Common myeloid progenitor, CD34-positive (primary cell): ENCODE data around the gene ZNF516. TPM values are rescaled to one million over a fixed set of nuclear protein-coding genes. Genes with fewer than 3 reads are reported as not detected.
"Not testable (repeated sequence)": the region's sequence is repeated elsewhere in the genome, so short reads cannot be mapped to it uniquely, and the experiment has no call there.

ENCODE experiments used
- CTCF ChIA-PET: fragments of 350-600 bp; sonication (Branson Sonifier 250); formaldehyde crosslinking; loops from one replicate; lab custom pipeline; 2021; ENCODE audit warnings: antibody characterized with exemption; lab: Charles Lee
- POLR2A ChIA-PET: fragments of 350-600 bp; sonication (Branson Sonifier 250); formaldehyde crosslinking; loops from one replicate; lab custom pipeline; 2021; ENCODE audit warnings: antibody characterized with exemption; lab: Charles Lee
- DNase-seq, 3 donors: peaks; one replicate each; pipeline versions ENCODE4 v3.0.0 to v3.0.0-alpha.2; 2013
- H3K27ac ChIP-seq, 2 experiments: 1 replicate in 1 of 2; 2 replicates in 1 of 2; pipeline ENCODE4 v1.7.0; 2013; ENCODE audit warnings: inconsistent platforms in 2 of 2, low read length in 2 of 2, mild to moderate bottlenecking in 2 of 2, low read depth in 1 of 2, moderate library complexity in 1 of 2; ENCODE audit not compliant: severe bottlenecking in 2 of 2, insufficient read depth in 1 of 2, poor library complexity in 1 of 2
- H3K27me3 ChIP-seq, 5 experiments: replicated peaks in 2 of 5; 1 replicate in 3 of 5; 2 replicates in 2 of 5; pipeline versions ENCODE4 v1.6.1 to v1.7.0; 2013; ENCODE audit warnings: low read length in 4 of 5, mild to moderate bottlenecking in 2 of 5, moderate library complexity in 2 of 5, inconsistent platforms in 1 of 5; ENCODE audit not compliant: insufficient read depth in 5 of 5, control insufficient read depth in 4 of 5
- H3K36me3 ChIP-seq, 4 experiments: 1 replicate in 2 of 4; 2 replicates in 2 of 4; pipeline versions ENCODE4 v1.6.1 to v1.7.0; 2013; ENCODE audit warnings: low read length in 3 of 4, control low read depth in 1 of 4, mild to moderate bottlenecking in 1 of 4; ENCODE audit not compliant: control insufficient read depth in 4 of 4, insufficient read depth in 4 of 4
- H3K4me1 ChIP-seq, 4 experiments: 1 replicate in 3 of 4; 2 replicates in 1 of 4; pipeline versions ENCODE4 v1.6.1 to v1.7.1; 2013; ENCODE audit warnings: low read length in 3 of 4, mild to moderate bottlenecking in 3 of 4, control low read depth in 1 of 4, inconsistent platforms in 1 of 4, moderate library complexity in 1 of 4; ENCODE audit not compliant: control insufficient read depth in 4 of 4, insufficient read depth in 4 of 4; ENCODE audit errors: control extremely low read depth in 1 of 4
- H3K4me3 ChIP-seq, 7 experiments: 1 replicate in 4 of 7; 2 replicates in 3 of 7; pipeline versions ENCODE4 v1.5.1 to v1.7.0; 2013; ENCODE audit warnings: mild to moderate bottlenecking in 7 of 7, low read length in 6 of 7, moderate library complexity in 6 of 7, inconsistent platforms in 2 of 7, low read depth in 2 of 7, control low read depth in 1 of 7; ENCODE audit not compliant: insufficient read depth in 4 of 7, control insufficient read depth in 1 of 7; ENCODE audit errors: extremely low read depth in 1 of 7
- H3K9me3 ChIP-seq, 5 experiments: 1 replicate in 4 of 5; 2 replicates in 1 of 5; pipeline versions ENCODE4 v1.6.1 to v1.7.1; 2013; ENCODE audit warnings: low read length in 4 of 5, mild to moderate bottlenecking in 2 of 5, inconsistent platforms in 1 of 5, low read depth in 1 of 5, moderate library complexity in 1 of 5; ENCODE audit not compliant: control insufficient read depth in 4 of 5, insufficient read depth in 2 of 5; ENCODE audit errors: control extremely low read depth in 1 of 5
- WGBS: methylation state at CpG from one replicate; pipeline ENCODE4 v1.1.5; 2013; ENCODE audit not compliant: insufficient coverage; 5-methylcytosine and 5-hydroxymethylcytosine counted together
- polyA plus RNA-seq: library from polyadenylated mRNA; unstranded; fragments of 120-200 nt; gene quantifications from one replicate; pipeline ENCODE4 v1.2.1, GENCODE V29; 2013

ZNF516 gene
- 12.3 TPM for polyA plus RNA-seq

GRCh38 chr18:76495006-76495370 is at the start of gene ZNF516:
ZNF516 (minus strand) TSS chr18:76495242; CDS start chr18:76443054, 52,188 bp downstream.
- WGBS = 0% methylated on average over 31 of the region's 64 CpGs
- ChIA-PET POLR2A (interaction anchor here (0.8 kb wide), 1 partner anchor 62 kb away, joined by 4 read pairs; no protein-coding TSS in a partner anchor), CTCF (no interaction called here)
- Histone ChIP-seq H3K9me3 (no peaks in the 10 kb centered on the region), H3K27me3 (no peaks in the 10 kb centered on the region), H3K4me1 (peaks cover 6 to 42% (median 30%) of the 10 kb centered on the region in 4 experiments), H3K27ac (peak within 1 kb of the TSS in 1 of 2 experiments; percentile 34), H3K4me3 (peak within 1 kb of the TSS; percentile 52 to 97 (median 91)), H3K36me3 (no peaks in the 10 kb centered on the region)
- peak in 2 of 3 donors; percentile 60 to 66 for DNase-seq

GRCh38 chr18:76538846-76539245 is 43.8 kb upstream of the ZNF516 start:
- no peak overlapping the region for H3K4me3 ChIP-seq
- no peak overlapping the region for H3K27ac ChIP-seq
- H3K4me1 ChIP-seq = no peaks in the 10 kb centered on the region
- no peak for DNase-seq
- no peaks in the 10 kb centered on the region for H3K27me3 ChIP-seq
- no peaks in the 10 kb centered on the region for H3K36me3 ChIP-seq
- POLR2A ChIA-PET = no interaction called here
- no peaks in the 10 kb centered on the region for H3K9me3 ChIP-seq
- CTCF ChIA-PET = interaction anchor here (1.0 to 1.6 kb wide), 2 partner anchors 10 to 20 kb away, joined by 3 to 4 read pairs; no protein-coding TSS in a partner anchor
- WGBS = 97% methylated on average over 10 of the region's 11 CpGs

GRCh38 chr18:76537621-76538020 is 42.6 kb upstream of the ZNF516 start:
- no peaks in the 10 kb centered on the region for H3K36me3 ChIP-seq
- no peaks in the 10 kb centered on the region for H3K4me1 ChIP-seq
- ChIA-PET CTCF (interaction anchor here (1.6 kb wide), 1 partner anchor 9 kb away, joined by 4 read pairs; no protein-coding TSS in a partner anchor), POLR2A (no interaction called here)
- no peaks in the 10 kb centered on the region for H3K9me3 ChIP-seq
- DNase-seq = no peak
- H3K27me3 ChIP-seq = no peaks in the 10 kb centered on the region
- H3K27ac ChIP-seq = no peak overlapping the region
- 96% methylated on average over 4 of the region's 8 CpGs for WGBS
- H3K4me3 ChIP-seq = no peak overlapping the region

GRCh38 chr18:76536593-76536992 is 41.6 kb upstream of the ZNF516 start:
- H3K4me1 ChIP-seq, H3K36me3 ChIP-seq, H3K27me3 ChIP-seq, CTCF ChIA-PET, DNase-seq, H3K4me3 ChIP-seq, H3K9me3 ChIP-seq, H3K27ac ChIP-seq, POLR2A ChIA-PET: not testable (repeated sequence)
- WGBS = no CpG with 5 or more reads among the region's 5 CpGs

GRCh38 chr18:76532875-76533274 is 37.8 kb upstream of the ZNF516 start:
- Histone ChIP-seq H3K4me3 (no peak overlapping the region), H3K9me3 (no peaks in the 10 kb centered on the region), H3K4me1 (peaks cover 3 to 14% (median 12%) of the 10 kb centered on the region in 4 experiments), H3K36me3 (no peaks in the 10 kb centered on the region), H3K27ac (no peak overlapping the region), H3K27me3 (peaks cover 0 to under 1% (median 0%) of the 10 kb centered on the region in 5 experiments)
- 93% methylated on average over 5 of the region's 8 CpGs for WGBS
- ChIA-PET CTCF (interaction anchor here (1.4 kb wide), 1 partner anchor 11 kb away, joined by 3 read pairs; no protein-coding TSS in a partner anchor), POLR2A (no interaction called here)
- DNase-seq = no peak

- no peak overlapping the region for H3K4me3 ChIP-seq
- peaks cover 3 to 14% (median 12%) of the 10 kb centered on the region in 4 experiments for H3K4me1 ChIP-seq
- no peaks in the 10 kb centered on the region for H3K36me3 ChIP-seq
- no peak for DNase-seq
- CTCF ChIA-PET = no interaction called here
- 87% methylated on average over 3 of the region's 9 CpGs for WGBS
- no peaks in the 10 kb centered on the region for H3K9me3 ChIP-seq
- no peak overlapping the region for H3K27ac ChIP-seq
- POLR2A ChIA-PET = no interaction called here
- H3K27me3 ChIP-seq = peaks cover 0 to 12% (median 2%) of the 10 kb centered on the region in 5 experiments
Observed at GRCh38 chr18:76530846-76531245, 35.8 kb upstream of the ZNF516 start.

GRCh38 chr18:76530391-76530790 is 35.3 kb upstream of the ZNF516 start:
- no peaks in the 10 kb centered on the region for H3K9me3 ChIP-seq
- H3K27me3 ChIP-seq = peaks cover 0 to 12% (median 2%) of the 10 kb centered on the region in 5 experiments
- H3K4me1 ChIP-seq = peaks cover 3 to 14% (median 12%) of the 10 kb centered on the region in 4 experiments
- no peak overlapping the region for H3K27ac ChIP-seq
- 100% methylated on average over 11 of the region's 11 CpGs for WGBS
- no peaks in the 10 kb centered on the region for H3K36me3 ChIP-seq
- ChIA-PET CTCF (no interaction called here), POLR2A (no interaction called here)
- no peak overlapping the region for H3K4me3 ChIP-seq
- no peak for DNase-seq
